ENCODE data around the gene NUDT16. TPM values are rescaled to one million over a fixed set of nuclear protein-coding genes. Genes with fewer than 3 reads are reported as not detected.

NUDT16 gene
- total RNA-seq, 4 donors from 2014 or later: 28.1 to 209 (median 132) TPM

DNA sequence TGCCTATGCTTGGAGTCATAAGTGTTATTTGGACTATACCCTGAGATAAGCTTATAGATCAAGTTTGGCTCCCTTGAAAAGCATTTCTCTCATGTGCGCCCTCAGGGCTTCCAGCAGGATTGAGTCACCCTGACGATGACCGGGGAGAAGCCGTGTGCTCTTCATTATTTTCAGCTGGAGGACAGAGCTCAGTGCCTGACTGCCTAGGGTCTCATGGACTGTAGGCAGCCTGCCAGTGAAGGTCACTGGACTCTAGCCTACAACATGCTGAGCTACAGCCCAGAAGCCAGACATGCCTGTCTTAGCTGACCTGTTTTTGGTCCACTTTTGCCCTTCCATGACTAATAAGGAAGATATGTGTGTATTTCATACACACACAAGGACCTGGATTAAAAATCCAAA lies 31.6 kb upstream of the NUDT16 start:
- Histone ChIP-seq H3K9me3 (no peaks in the 10 kb centered on the region), H3K27me3 (no peaks in the 10 kb centered on the region), H3K27ac (no peak overlapping the region), H3K4me3 (no peak overlapping the region), H3K4me1 (no peaks in the 10 kb centered on the region), H3K36me3 (no peaks in the 10 kb centered on the region)
- TF ChIP-seq, protein P1, sequence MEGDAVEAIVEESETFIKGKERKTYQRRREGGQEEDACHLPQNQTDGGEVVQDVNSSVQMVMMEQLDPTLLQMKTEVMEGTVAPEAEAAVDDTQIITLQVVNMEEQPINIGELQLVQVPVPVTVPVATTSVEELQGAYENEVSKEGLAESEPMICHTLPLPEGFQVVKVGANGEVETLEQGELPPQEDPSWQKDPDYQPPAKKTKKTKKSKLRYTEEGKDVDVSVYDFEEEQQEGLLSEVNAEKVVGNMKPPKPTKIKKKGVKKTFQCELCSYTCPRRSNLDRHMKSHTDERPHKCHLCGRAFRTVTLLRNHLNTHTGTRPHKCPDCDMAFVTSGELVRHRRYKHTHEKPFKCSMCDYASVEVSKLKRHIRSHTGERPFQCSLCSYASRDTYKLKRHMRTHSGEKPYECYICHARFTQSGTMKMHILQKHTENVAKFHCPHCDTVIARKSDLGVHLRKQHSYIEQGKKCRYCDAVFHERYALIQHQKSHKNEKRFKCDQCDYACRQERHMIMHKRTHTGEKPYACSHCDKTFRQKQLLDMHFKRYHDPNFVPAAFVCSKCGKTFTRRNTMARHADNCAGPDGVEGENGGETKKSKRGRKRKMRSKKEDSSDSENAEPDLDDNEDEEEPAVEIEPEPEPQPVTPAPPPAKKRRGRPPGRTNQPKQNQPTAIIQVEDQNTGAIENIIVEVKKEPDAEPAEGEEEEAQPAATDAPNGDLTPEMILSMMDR (IDR thresholded peaks at IDR 0.05): no peak
- no peak for TF ChIP-seq POLR2A (IDR thresholded peaks at IDR 0.05)
- DNase-seq: no peak

DNA sequence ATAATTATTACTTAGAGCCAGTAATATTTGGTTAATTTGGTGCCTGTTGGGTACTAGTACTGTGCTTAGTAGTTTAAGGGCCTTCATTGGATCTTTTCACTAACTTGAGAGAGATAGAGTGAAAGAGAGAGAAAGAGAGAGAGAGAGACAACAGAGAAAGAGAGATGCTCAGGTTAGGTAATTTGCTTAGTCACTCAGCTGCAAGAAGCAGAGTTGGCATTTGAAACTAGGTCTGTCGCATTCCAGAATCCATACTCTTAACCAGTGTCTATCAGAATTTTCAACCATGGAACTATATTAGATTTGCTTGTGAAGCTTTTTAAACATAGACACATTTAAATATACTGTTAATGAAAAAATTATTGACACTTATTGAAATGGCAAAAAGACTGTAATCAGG lies 31.1 kb upstream of the NUDT16 start:
- no peaks in the 10 kb centered on the region for H3K36me3 ChIP-seq
- no peaks in the 10 kb centered on the region for H3K27me3 ChIP-seq
- no peaks in the 10 kb centered on the region for H3K9me3 ChIP-seq
- no peaks in the 10 kb centered on the region for H3K4me1 ChIP-seq
- H3K27ac ChIP-seq: no peak overlapping the region
- no peak for DNase-seq
- no peak overlapping the region for H3K4me3 ChIP-seq
- TF ChIP-seq, protein P1 (IDR thresholded peaks at IDR 0.05): no peak
- no peak for TF ChIP-seq POLR2A (IDR thresholded peaks at IDR 0.05)

DNA sequence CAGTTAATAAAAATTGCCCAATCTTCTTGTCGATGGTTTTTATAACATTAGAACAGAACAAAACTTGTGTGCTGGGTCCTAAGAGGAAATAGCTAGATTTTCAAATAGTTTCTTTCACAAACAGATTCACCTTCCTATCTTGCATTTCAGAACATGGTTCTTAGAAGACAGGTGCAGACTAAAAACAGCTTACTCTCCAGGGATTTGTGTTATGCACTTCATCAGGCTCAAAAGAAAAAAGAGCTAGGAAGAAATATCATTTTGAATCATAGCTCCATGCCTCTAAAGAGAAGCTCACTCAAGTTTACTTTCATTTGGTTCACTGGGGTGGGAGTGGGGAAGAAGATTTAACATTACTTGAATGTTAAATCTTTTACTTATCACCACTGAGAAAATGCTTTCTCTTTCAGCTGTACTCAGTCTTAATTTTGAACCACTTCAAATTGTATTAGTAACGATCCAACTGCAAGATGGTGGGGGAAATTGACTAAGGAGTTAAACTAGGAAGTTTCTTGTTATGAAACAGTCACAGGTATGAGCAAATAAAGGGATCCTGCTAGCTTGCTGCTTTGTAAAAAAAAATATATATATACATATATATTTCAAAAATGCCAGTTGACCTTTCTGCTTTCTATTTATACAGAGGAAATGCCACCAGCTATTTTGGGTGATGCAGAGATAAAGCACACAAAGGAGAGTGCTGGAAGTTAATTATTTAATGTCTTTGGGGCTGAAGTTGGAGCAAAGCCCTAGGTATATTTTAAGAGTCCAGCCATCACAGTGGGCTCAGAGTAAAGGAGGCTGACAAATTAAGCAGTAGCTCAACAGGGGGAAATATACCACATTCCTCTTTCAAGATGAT lies 28.3 kb upstream of the NUDT16 start:
- Histone ChIP-seq H3K4me1 (no peaks in the 10 kb centered on the region), H3K27ac (no peak overlapping the region), H3K36me3 (no peaks in the 10 kb centered on the region), H3K9me3 (no peaks in the 10 kb centered on the region), H3K4me3 (no peak overlapping the region), H3K27me3 (no peaks in the 10 kb centered on the region)
- DNase-seq: no peak
- no peak for TF ChIP-seq POLR2A (IDR thresholded peaks at IDR 0.05)
- TF ChIP-seq, protein P1 (IDR thresholded peaks at IDR 0.05): no peak

DNA sequence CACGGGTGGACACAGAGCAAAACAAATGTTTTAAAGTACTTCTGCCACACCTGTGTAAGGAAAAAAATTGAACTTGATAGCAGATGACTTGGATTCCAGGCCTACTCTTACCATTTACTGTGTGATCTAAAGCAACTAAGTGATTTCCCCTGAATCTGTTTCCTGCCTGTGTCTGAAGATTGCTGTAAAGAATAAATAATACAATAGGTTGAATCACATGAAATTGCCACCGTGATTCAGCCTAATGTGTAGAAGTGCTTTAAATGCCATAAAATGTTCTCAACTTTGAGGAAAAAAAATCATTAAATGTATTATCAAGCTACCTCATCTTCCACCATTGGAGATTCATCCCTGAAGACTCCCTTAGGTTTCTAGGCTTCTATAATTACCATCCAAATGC lies 27.6 kb upstream of the NUDT16 start:
- no peak overlapping the region for H3K27ac ChIP-seq
- H3K9me3 ChIP-seq: no peaks in the 10 kb centered on the region
- no peak for DNase-seq
- no peaks in the 10 kb centered on the region for H3K4me1 ChIP-seq
- H3K4me3 ChIP-seq: no peak overlapping the region
- TF ChIP-seq POLR2A (IDR thresholded peaks at IDR 0.05): no peak
- TF ChIP-seq, protein P1 (IDR thresholded peaks at IDR 0.05): no peak
- H3K27me3 ChIP-seq: no peaks in the 10 kb centered on the region
- no peaks in the 10 kb centered on the region for H3K36me3 ChIP-seq

DNA sequence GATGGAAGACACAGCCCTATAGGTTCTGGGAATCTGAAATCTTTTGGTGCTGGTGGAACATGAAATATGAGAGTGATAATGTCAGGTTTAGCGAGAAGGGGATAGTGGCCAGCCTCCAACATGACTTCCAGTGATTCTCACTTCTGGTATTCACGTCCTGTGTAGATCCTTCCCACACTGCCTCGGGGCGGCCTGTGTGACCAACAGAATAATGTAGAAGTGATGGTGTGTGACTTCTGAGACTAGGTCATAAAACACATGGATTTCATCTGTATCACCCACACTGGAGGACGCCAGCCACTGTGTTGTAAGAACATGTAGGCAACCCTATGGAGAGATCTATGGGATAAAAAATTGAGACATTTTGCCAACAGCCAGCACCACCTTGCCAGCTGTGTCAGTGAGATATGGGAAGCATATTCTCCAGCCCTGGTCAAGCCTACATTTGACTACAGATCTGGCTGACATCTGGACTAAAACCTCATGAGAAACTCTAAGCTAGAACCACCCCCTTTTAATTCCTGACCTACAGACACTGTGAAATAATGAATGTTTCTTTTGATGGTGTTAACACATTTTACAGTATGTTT lies 25.5 kb upstream of the NUDT16 start:
- Histone ChIP-seq H3K27me3 (no peaks in the 10 kb centered on the region), H3K36me3 (no peaks in the 10 kb centered on the region), H3K27ac (no peak overlapping the region), H3K9me3 (no peaks in the 10 kb centered on the region), H3K4me3 (no peak overlapping the region), H3K4me1 (no peaks in the 10 kb centered on the region)
- no peak for DNase-seq
- TF ChIP-seq, protein P1 (IDR thresholded peaks at IDR 0.05): no peak
- TF ChIP-seq POLR2A (IDR thresholded peaks at IDR 0.05): no peak
